SW 1271 (cell line): ENCODE measurements around the gene ZFHX3.

Experiments used
- DNase-seq, 2 experiments: peaks; one replicate each; lab custom pipeline; 2025; lab: John Stamatoyannopoulos, UW

The ZFHX3 gene

GRCh38 chr16:72928090-72928981 lies 119.6 kb downstream of the ZFHX3 start:
- no peak for DNase-seq

- DNase-seq, result no peak
Measured at GRCh38 chr16:72927199-72928089, 120.5 kb downstream of the ZFHX3 start.

- DNase-seq, result no peak
Measured at GRCh38 chr16:72926177-72927070, 121.5 kb downstream of the ZFHX3 start.

GRCh38 chr16:72925631-72925979 lies 122.3 kb downstream of the ZFHX3 start:
- DNase-seq, result no peak

GRCh38 chr16:72924927-72925630 lies 122.8 kb downstream of the ZFHX3 start:
- no peak for DNase-seq

GRCh38 chr16:72924537-72924926 lies 123.4 kb downstream of the ZFHX3 start:
- no peak for DNase-seq

- DNase-seq, result no peak
Measured at GRCh38 chr16:72923757-72924156, 124.2 kb downstream of the ZFHX3 start.

- DNase-seq, result no peak
Measured at GRCh38 chr16:72922714-72923113, 125.2 kb downstream of the ZFHX3 start.

- no peak for DNase-seq
Measured at GRCh38 chr16:72921620-72922019, 126.3 kb downstream of the ZFHX3 start.

- no peak for DNase-seq
Measured at GRCh38 chr16:72921106-72921505, 126.8 kb downstream of the ZFHX3 start.

- no peak for DNase-seq
Measured at GRCh38 chr16:72917051-72917450, 130.9 kb downstream of the ZFHX3 start.

- DNase-seq, result no peak
Measured at GRCh38 chr16:72915331-72915730, 132.6 kb downstream of the ZFHX3 start.

- no peak for DNase-seq
Measured at GRCh38 chr16:72913551-72913950, 134.4 kb downstream of the ZFHX3 start.

GRCh38 chr16:72911971-72912370 lies 136.0 kb downstream of the ZFHX3 start:
- no peak for DNase-seq

GRCh38 chr16:72910875-72911274 lies 137.1 kb downstream of the ZFHX3 start:
- DNase-seq, result no peak

- DNase-seq, result no peak
Measured at GRCh38 chr16:72910381-72910780, 137.5 kb downstream of the ZFHX3 start.

GRCh38 chr16:72909196-72909595 lies 138.7 kb downstream of the ZFHX3 start:
- no peak for DNase-seq

- DNase-seq, result no peak
Measured at GRCh38 chr16:72908362-72909167, 139.4 kb downstream of the ZFHX3 start.

GRCh38 chr16:72905581-72905980 lies 142.3 kb downstream of the ZFHX3 start:
- no peak for DNase-seq

- DNase-seq, result no peak
Measured at GRCh38 chr16:72903176-72903575, 144.8 kb downstream of the ZFHX3 start.
